Measurements from ENCODE around the gene PLEKHA6.

PLEKHA6 gene

DNA sequence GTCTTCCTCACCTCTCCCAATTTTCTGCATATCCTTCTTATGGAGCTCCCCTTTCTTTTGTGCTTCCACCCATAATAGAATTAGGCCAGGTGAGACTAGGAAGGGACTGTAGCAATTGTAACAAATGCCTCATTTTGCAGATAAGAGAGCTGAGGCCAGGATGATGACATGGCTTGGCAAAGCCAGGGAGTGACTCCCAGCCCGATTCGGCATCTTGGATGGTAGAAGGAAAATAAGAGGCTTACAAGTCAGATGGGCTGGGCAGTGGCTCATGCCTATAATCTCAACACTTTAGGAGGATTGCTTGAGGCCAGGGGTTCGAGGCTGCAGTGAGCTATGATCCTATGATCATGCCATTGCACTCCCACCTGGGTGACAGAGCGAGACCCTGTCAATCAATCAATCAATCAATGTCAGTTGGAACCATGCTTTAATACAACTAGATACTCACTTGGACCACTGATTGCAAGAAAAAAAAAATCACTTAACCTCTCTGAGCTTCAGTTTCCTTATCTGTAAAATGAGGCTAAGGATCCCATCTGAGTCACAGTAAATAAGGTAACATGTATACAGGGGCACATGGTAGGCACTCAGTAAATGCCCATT lies 51.6 kb downstream of the PLEKHA6 start:
- no peak for DNase-seq

DNA sequence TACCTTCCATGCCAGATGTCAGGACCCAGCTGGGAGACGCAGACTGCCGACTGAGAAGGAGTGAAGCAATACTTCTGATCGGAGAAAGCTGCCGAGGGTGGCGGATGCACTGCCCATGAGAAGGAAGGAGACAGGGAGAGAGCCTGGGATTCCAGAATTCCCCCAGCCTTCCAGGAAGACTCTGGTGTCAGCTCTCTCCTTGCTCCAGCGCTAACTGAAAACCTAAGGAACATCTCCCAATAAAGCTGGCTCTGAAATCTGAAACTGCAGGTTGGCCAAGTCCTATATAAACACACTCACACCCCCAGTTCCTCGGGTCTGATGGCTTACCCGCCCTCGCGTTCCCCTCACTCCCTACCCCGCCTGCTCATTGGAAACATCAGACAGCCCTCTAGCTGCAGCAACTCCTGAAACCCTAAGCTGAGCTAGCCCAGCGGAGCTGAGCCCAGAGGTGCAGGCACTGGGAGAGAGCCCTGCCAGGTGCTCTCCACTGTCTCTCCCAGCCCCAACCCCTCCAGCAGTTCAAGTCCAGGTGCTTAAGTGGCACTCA lies 52.3 kb downstream of the PLEKHA6 start:
- DNase-seq, result no peak

DNA sequence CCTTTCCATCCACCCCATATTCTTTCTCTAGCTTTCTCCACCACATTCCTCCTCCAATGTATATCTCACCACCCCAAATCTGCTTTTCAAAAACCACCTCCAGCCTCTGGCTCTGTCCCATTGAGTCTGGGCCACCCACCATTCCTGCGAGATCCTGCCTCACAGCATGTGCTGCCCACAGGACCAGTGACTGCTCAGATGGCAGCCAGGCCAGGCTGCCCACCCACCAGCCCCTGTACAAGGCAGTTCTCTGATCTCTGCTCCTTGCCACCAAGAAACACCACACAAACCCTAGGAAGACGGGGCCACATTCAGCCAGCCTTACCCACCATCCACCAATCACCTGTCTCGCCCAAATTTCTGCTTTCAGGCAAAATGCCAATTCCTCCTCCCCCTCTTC lies 53.7 kb downstream of the PLEKHA6 start:
- DNase-seq, result no peak

DNA sequence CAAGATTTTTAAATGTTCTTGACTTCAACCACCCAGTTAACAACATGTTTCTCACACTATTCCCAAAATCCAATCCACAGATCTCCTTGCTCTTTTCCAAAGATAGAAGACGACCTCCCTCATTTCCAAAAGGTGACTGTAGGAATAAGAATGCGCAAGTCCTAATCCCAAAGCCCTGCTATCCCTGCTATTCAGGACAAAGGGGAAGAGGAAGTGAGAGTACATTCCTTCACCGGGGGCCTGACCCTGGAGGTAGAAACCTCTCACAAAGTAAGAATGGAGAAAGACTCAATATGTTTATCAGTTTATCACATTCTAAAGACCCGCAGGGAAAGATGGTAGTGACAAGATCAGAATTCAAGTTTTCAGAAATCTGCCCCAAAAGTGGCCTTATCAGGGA lies 55.7 kb downstream of the PLEKHA6 start:
- DNase-seq, result no peak

DNA sequence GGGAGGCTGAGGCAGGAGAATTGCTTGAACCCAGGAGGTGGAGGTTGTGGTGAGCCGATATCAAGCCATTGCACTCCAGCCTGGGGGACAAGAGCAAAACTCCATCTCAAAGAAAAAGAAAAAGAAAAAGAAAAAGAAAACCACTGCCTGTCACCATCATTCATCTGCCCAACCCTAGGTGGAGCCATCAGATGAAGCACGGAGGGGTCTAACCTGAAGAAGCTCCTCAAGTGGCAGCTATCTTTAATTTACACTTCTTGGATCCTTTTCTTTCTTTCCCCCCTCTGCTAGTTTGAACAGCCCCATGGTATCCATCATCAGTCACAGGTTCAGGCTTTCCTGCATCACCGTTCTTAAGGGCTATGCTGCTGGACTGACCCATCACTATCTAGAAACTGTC lies 57.0 kb downstream of the PLEKHA6 start:
- no peak for DNase-seq

DNA sequence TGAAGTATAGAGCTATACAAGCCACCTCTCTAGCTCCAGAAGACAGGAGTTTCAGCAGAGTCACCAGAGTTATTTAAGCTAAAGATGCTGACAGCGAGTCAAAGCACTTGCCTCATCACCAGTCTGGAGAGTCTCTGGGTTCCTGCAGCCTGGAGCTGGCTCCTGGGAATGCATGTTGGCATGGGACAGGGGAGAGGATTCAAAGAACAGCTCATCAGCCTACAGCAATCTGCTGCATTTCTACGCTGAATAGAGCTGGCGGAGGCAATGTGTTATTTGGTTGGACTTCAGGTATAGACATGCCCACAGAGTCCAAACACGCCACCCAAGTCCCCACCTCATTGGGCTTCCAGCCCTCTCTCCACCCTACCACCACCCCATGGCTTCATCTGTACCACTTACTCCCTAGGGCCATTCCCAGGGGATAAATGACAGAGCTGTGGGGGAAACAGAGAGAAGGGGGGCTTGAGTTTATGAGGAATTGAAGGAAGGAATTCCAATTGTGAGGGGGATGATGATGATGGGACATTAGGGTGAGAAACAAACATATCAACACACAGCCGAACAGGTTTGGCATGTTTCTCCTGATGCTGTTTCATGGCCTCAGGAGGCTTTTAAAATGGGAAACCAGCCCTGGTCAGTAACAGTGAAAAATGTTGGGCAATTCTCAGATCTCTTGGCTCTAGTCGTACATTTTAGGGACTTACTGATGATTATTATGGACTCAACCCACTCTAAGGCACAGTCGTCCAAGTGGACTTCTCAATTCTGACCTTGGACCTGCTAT lies 58.4 kb downstream of the PLEKHA6 start:
- DNase-seq, result no peak

DNA sequence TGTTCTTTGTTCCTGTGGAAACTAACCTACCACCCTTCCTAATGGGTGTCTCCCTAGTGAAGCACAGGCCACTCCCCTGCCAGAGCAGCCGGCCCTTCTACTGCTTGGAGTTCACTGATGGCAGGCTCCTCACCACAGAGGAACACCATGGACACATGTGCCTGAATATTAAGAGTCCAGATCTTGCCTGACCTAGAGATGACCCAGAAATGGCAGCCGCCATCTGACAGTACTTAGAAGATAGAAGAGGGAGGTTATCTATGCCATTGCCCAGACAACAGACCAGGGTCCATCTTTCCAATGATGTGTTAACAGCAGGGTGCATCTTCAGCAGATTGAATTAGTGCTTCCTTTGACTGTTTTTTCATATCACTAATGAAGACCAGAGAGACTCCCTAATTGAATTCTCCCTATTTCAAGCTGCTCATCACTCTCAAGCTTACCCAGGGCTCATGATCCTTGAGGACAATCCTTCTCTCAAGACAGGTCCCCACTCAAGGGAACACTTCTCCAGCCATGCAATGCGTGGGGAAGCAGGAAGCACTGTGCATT lies 59.8 kb downstream of the PLEKHA6 start:
- no peak for DNase-seq

DNA sequence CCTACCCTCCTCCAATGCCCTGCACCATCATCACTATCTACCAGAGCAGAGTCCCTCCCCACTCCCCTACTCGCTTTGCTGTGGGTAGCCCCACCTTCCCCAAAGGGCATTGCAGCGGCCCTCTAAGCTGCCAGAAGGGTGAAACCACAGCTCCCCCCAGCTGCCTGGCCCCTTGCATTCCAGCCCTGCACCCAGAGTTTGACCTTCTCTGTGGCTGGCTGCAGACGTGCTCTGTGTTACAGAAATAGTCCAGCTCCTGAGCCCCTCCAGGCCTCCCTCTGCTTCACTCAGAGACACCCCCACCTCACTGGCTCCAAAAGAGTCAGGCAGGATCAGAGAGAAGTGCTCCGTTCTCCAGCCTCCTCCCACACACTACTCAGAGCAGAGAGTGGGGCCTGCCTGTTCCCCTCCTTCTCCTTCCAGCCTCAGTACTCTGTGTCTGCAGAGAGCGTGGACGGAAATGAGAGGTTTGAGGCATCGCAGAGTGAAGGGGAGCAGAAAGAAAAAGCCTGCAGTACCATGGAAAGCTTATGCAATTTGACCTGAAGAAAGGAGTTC lies 63.2 kb downstream of the PLEKHA6 start:
- no peak for DNase-seq

DNA sequence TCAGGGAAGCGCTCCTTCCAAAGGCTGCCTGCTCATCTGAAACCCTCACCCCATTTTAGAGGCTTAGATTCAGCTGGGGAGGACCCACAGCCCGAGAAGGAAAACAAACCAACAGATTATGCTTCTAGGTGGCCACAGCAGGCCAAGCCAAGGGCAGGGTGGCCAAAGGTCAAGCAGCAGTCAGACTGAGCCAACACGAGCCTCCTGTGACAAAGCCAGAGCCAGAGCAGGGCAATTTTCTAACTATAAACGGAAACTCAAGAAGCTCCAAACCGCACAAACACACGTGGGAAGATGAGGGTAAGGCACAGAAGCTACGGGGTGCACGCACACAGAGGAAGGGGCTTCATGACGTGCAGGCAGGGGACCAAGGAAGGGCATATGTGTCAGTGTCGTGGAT lies 64.1 kb downstream of the PLEKHA6 start:
- no peak for DNase-seq

DNA sequence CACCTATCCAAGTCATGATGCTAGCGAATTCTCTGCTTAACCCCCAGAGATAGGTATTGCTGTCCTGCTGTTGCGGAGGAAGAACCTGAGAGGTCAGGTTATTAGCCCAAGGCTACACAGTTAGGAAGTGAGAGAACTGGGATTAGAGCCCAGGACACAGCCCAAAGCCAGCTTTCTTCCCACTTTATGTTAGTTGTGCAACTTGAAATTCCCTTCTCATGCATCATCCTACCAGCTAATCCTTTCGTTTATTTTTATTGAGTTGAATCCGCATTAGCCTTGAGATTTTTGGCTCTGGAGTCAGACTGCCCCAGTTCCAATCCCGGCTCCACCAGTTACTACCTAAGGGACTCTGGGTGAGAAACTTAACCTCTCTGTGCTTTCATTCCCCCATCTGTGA lies 65.4 kb downstream of the PLEKHA6 start:
- DNase-seq, result peak in 1 of 2 experiments; percentile 8

DNA sequence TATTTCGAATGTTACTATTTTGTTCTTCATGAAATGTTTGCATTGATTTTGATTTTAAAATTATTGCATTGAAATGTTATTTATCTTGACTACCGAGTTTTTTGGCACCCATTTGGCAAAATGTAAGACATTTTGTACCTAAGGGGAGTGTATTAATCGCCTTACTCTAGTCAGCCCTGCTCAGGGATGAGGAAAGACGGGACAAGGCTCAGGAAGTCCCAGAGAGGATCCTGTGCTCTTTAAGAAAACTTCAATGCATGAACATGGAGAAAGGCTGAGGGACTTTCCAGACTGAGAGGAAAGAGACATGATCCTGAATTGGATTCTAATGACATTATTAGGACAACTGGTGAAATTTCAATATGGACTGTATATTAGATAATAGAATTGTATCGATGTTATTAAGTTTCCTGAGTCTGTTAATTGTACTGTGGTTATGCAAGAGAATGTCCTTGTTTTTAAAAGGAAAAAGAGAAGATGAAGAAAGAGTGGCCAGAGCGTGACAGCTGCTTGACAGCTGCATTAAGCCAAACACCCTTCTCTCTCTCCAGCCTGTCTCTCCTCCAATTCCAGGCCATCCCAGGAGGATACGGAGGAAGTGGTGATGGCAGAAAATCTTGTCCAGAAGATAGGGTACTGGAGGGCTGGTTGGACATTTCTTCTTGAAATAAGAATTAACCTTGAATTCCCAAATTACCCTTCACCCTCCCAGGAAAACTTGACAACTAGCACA lies 66.0 kb downstream of the PLEKHA6 start:
- no peak for DNase-seq

DNA sequence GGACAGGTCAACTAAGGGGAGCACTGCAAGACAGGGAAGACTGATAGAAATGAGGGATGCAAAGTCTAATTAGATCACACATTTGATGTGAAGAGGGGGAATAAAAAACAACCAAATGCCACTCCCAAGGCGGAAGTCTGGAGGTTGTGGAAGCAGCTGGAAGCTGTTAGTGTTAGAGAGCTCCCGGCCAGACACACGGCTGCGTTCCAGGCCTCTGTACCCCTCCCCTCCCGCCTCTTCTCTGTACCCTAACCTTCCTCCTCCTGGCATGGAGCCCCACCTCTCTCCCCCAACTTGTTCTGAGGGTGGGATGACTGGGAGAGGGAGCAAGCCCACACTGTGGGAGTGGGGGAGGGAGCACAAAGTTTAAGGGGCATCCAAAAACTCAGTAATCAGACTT lies 67.0 kb downstream of the PLEKHA6 start:
- no peak for DNase-seq

DNA sequence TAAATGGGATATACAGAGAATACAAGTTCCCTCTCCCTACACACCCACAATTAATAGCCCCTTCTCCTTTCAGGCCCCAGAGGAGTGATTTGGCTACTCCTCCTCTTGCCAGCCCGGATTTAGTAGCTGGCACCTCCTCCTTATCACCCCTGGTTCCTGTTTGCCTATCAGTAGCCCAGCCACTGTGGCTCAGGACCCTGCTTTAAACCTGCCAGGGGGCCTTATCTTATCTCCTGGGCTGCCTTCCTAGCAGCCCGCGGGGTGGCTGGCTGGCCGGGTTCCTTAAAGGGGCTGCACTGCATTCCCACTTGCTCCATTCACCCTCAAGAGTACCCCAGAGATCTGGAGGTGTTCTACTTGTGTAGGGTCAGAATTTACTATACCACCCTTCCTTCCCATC lies 70.4 kb downstream of the PLEKHA6 start:
- DNase-seq, result no peak

DNA sequence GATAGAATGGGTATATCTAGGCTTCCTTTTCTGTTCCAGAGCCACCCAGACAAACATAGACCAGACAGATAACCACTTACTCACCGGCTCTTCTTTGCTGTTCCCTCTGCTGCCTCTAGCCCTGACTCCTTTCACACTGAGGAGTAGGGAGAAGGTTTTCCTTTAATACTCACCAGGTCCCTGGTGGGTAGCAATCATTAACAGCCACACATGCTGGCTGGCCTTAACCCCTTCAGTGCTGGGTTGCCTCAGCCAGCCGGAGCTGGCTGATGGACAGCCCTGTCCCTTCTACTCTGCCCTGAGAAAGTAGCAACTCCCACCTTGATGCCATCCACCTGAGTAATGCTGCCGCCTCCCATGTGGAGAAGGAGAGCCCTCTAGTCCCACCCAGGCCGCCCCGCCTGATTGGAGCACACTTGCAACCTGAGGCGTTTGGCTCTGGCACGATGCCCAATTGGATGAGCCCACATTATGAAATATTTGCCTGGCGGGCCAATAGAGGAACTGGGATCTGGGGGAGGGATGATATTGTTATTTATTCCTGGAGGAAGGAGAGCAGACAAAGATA lies 71.6 kb downstream of the PLEKHA6 start:
- no peak for DNase-seq

DNA sequence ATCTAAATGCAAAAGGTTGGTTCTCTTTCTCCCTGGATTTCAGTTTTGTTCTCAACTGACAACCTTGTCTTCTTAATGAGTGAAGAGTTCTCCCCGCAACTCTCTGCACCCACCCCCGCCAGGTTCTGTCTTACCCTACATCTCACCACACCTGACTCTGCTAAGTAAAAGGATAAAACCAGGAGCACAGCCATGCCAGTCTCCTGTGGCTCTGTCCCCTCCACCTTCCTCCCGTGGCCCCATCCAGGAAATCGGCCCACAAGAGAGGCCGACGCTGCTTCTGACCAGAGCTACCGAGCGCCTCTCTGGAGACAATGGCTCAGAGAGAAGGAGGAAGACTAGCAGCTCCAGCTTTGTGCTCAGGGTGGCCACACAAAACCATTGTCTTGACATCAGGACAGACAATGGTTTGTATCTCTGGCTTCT lies 72.2 kb downstream of the PLEKHA6 start:
- no peak for DNase-seq

DNA sequence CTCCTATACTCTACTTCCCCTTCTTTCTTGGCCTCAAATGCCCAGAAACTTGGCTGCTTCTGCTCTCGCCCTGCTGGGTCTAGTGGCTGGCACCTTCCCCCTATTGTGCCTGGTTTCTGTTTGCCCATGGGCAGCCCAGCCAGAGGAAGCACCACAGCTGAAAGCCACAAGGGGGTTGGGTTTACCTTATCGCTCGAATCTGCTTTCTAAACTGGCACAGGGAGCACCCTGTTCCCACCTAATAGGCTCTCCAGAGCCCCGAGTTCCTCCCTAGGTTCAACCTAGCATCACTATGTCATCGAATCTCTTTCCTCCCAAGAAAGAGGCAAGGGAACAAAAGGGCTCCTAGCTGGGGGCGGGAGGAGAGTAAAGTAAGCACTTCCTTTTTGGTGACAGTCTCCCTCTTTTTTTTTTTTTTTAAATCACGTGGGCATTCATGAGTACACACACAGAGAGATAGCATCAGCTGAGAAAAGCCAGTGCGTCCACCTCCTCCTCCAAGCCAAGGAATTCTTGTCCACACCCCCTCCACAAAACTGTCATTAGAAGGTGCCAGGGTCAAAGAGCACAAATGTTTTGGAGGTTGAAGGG lies 72.8 kb downstream of the PLEKHA6 start:
- no peak for DNase-seq

DNA sequence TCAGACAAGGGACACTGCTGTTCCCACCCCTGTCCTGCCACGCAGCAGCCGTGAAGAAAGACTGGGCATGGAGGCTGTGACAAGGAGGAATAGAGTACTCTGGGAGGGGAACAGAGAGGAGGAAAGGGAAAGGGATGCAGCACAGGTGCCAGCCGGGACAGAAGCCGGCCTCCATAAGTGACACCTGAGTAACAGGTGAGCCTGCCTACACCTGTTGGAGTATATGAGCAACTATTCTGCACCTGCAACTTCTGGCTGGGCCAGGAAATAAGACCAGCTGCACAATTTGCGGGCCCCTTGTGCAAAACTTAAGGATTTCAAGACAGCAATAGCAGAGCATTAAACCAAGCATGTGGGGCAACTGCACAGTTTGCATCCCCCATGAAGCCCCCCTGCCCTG lies 73.4 kb downstream of the PLEKHA6 start:
- DNase-seq, result no peak

DNA sequence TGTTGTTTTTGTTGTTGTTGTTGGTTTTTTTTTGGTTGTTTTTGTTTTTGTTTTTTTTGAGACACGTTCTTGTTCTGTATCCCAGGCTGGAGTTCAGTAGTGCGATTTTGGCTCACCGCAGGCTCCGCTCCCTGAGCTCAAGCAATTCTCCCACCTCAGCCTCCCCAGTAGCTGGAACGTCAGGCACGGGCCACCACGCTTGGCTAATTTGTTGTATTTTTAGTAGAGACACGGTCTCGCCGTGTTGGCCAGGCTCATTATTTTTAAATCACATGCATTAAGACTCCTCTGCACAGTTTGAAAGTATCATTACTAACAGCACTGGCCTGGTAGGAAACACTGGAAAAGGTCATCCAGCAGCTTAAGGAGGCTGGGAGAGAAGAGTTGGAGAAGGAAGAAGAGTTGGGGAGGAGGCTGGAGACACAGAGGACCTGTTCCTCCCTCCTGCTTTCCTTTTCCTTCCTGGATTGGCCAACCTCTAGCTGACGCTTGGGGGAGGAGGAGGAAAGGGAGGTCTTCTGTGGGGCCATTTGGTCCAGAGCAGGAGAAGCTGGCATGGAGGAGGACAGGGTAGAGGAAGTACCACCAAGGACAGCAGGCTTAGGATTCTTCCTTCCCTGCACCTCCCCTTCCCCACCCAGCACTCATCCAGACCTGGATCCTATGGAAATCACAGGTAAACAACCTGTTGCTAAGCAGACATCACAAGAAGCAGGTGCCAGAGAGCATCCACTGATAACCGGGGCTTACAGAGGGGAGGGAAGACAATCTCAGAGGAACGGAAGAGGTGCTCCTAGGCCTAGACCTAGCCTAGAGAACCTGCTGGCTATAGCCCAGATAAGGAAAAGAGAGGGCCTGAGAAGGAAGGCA lies 74.1 kb downstream of the PLEKHA6 start:
- no peak for DNase-seq

DNA sequence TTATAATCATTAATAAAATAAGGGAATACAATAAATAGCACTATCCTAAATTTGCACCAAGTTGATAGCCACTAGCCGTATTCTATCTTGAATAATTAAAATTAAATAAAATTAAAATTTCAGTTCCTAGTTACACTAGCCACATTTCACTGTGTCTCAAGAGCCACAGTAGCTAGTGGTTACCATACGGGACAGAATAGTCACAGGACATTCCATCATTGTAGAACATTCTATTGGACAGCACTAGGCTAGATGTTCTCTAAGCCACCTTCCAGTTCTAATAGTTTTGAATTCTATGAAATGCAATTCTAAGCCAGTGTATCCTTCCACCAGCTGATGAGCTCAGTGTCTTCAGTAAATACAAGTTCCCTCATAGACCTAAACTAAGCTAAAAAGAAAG lies 74.8 kb downstream of the PLEKHA6 start:
- no peak for DNase-seq

DNA sequence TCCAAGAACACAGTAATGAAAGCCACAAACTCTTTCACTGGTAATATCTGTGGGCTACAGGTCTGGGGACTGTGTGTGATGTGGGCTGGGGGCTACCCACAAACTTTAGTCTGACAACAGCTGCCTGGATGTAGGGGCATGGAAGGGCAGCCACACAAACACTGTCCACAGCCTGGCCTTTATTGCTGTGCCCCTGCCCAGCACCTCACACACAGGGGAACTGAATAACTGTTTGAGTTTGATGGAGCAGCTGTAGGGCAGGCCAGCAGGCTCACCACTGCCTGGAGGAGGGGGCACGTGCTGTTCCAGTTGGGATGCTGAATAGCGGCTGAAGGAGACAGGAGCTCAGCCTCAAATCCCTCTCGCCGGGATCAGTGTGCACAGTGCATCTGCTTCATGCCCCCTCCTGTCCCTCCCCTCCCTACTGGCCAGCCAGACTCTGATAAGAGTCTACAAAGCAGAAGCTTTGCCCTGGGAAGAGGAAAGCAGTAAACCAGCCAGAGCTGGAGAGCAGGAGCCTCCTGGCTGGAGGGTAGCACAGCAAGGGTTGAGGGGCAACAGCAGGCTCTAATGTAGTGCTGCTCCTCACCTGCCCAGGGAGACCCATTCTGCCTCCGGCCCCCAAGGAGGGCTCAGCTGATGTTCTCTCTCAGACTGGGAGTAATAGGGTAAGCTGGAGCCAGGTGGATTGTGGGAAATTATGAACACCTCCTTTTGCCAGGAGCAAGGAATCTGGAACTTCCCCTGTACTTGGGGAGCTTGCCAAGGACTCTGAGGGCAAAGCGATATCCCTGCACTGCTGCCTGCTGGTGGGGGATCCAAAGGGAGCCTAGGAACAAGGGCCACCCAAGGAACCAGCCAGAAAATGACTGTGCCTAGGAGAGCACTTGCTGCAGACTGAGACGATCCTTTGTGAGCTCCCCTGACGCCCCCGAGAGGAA lies 75.7 kb downstream of the PLEKHA6 start:
- DNase-seq, result no peak

Measured in SW 1271 (cell line).